Measurements from ENCODE around the gene AZIN2. TPM values are rescaled to one million over a fixed set of nuclear protein-coding genes. Genes with fewer than 3 reads are reported as not detected.

The AZIN2 gene
- total RNA-seq, 1 experiment from 2014 or later, result 1.5 TPM

- Mint-ChIP-seq H3K4me3 (ENCODE audit: unreplicated experiment) (peak overlapping the region; percentile 66), H3K27ac (ENCODE audit: unreplicated experiment) (peak overlapping the region; percentile 66), H3K9me3 (ENCODE audit: unreplicated experiment) (no peaks in the 10 kb centered on the region), H3K27me3 (ENCODE audit: insufficient read depth, unreplicated experiment) (peaks cover 5% of the 10 kb centered on the region), H3K4me1 (ENCODE audit: low read depth, unreplicated experiment) (peaks cover 6% of the 10 kb centered on the region), H3K36me3 (ENCODE audit: insufficient read depth, unreplicated experiment) (peaks cover 8% of the 10 kb centered on the region)
- no peaks in the 10 kb centered on the region for H3K9me3 ChIP-seq
- H3K4me3 ChIP-seq (ENCODE audit: low read depth, low read length), result peak overlapping the region; percentile 40
- intact Hi-C loops (cut with micrococcal nuclease; ENCODE audit: unreplicated experiment), result loop anchor here (10.0 kb wide), 1 partner anchor 146 kb away; no protein-coding TSS in a partner anchor
- H3K27me3 ChIP-seq (replicated peaks; ENCODE audit: control insufficient read depth, insufficient read depth, low read length), result no peaks in the 10 kb centered on the region
- no peak for DNase-seq
- TF ChIP-seq, protein P1, sequence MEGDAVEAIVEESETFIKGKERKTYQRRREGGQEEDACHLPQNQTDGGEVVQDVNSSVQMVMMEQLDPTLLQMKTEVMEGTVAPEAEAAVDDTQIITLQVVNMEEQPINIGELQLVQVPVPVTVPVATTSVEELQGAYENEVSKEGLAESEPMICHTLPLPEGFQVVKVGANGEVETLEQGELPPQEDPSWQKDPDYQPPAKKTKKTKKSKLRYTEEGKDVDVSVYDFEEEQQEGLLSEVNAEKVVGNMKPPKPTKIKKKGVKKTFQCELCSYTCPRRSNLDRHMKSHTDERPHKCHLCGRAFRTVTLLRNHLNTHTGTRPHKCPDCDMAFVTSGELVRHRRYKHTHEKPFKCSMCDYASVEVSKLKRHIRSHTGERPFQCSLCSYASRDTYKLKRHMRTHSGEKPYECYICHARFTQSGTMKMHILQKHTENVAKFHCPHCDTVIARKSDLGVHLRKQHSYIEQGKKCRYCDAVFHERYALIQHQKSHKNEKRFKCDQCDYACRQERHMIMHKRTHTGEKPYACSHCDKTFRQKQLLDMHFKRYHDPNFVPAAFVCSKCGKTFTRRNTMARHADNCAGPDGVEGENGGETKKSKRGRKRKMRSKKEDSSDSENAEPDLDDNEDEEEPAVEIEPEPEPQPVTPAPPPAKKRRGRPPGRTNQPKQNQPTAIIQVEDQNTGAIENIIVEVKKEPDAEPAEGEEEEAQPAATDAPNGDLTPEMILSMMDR (IDR thresholded peaks at IDR 0.05; ENCODE audit: insufficient read depth in 1 of 2, low read depth in 1 of 2, low read length in 1 of 2, severe bottlenecking in 1 of 2, unreplicated experiment in 1 of 2), result no peak
- ChIA-PET POLR2A (interaction anchor here (0.7 to 1.2 kb wide), 4 partner anchors 88 to 1779 kb away, joined by 3 read pairs; partner anchors contain the start of genes RNF19B and SMIM12), CTCF (interaction anchor here (1.7 kb wide), 1 partner anchor 73 kb away, joined by 5 read pairs; no protein-coding TSS in a partner anchor)
- H3K36me3 ChIP-seq (ENCODE audit: control insufficient read depth, insufficient read depth, low read length), result no peaks in the 10 kb centered on the region
- no peaks in the 10 kb centered on the region for H3K4me1 ChIP-seq
- TSS peak; percentile 88 for BruUV-seq (replicated peaks)
Observed at GRCh38 chr1:33080373-33080772, 580 bp upstream of the AZIN2 start.

- peaks cover 6% of the 10 kb centered on the region for H3K4me1 Mint-ChIP-seq (ENCODE audit: low read depth, unreplicated experiment)
- ChIA-PET CTCF (interaction anchor here (1.7 kb wide), 1 partner anchor 74 kb away, joined by 5 read pairs; no protein-coding TSS in a partner anchor), POLR2A (interaction anchor here (1.2 kb wide), 1 partner anchor 90 kb away, joined by 3 read pairs; no protein-coding TSS in a partner anchor)
- H3K4me3 Mint-ChIP-seq (ENCODE audit: unreplicated experiment), result peak overlapping the region; percentile 66
- Histone ChIP-seq H3K4me3 (ENCODE audit: low read depth, low read length) (peak overlapping the region; percentile 54), H3K4me1 (no peaks in the 10 kb centered on the region), H3K36me3 (ENCODE audit: control insufficient read depth, insufficient read depth, low read length) (no peaks in the 10 kb centered on the region), H3K9me3 (no peaks in the 10 kb centered on the region), H3K27me3 (replicated peaks; ENCODE audit: control insufficient read depth, insufficient read depth, low read length) (no peaks in the 10 kb centered on the region)
- H3K27ac Mint-ChIP-seq (ENCODE audit: unreplicated experiment), result no peak overlapping the region
- intact Hi-C loops (cut with micrococcal nuclease; ENCODE audit: unreplicated experiment), result loop anchor here (10.0 kb wide), 1 partner anchor 147 kb away; no protein-coding TSS in a partner anchor
- H3K36me3 Mint-ChIP-seq (ENCODE audit: insufficient read depth, unreplicated experiment), result peaks cover 8% of the 10 kb centered on the region
- BruUV-seq (replicated peaks), result no TSS peak
- peak in 1 of 2 experiments; percentile 6 for DNase-seq
- TF ChIP-seq, protein P1 (IDR thresholded peaks at IDR 0.05; ENCODE audit: insufficient read depth in 1 of 2, low read depth in 1 of 2, low read length in 1 of 2, severe bottlenecking in 1 of 2, unreplicated experiment in 1 of 2), result no peak
- peaks cover 5% of the 10 kb centered on the region for H3K27me3 Mint-ChIP-seq (ENCODE audit: insufficient read depth, unreplicated experiment)
- no peaks in the 10 kb centered on the region for H3K9me3 Mint-ChIP-seq (ENCODE audit: unreplicated experiment)
Observed at GRCh38 chr1:33081554-33082305, 777 bp downstream of the AZIN2 start.

- Mint-ChIP-seq H3K36me3 (ENCODE audit: insufficient read depth, unreplicated experiment) (peaks cover 8% of the 10 kb centered on the region), H3K9me3 (ENCODE audit: unreplicated experiment) (no peaks in the 10 kb centered on the region), H3K27ac (ENCODE audit: unreplicated experiment) (no peak overlapping the region), H3K4me3 (ENCODE audit: unreplicated experiment) (peak overlapping the region; percentile 66), H3K27me3 (ENCODE audit: insufficient read depth, unreplicated experiment) (peaks cover 5% of the 10 kb centered on the region), H3K4me1 (ENCODE audit: low read depth, unreplicated experiment) (peaks cover 6% of the 10 kb centered on the region)
- TF ChIP-seq, protein P1 (IDR thresholded peaks at IDR 0.05; ENCODE audit: insufficient read depth in 1 of 2, low read depth in 1 of 2, low read length in 1 of 2, severe bottlenecking in 1 of 2, unreplicated experiment in 1 of 2), result no peak
- H3K4me3 ChIP-seq (ENCODE audit: low read depth, low read length), result no peak overlapping the region
- intact Hi-C loops (cut with micrococcal nuclease; ENCODE audit: unreplicated experiment), result loop anchor here (10.0 kb wide), 1 partner anchor 148 kb away; no protein-coding TSS in a partner anchor
- ChIA-PET POLR2A (no interaction called here), CTCF (no interaction called here)
- no peaks in the 10 kb centered on the region for H3K4me1 ChIP-seq
- H3K9me3 ChIP-seq, result no peaks in the 10 kb centered on the region
- DNase-seq, result no peak
- H3K27me3 ChIP-seq (replicated peaks; ENCODE audit: control insufficient read depth, insufficient read depth, low read length), result no peaks in the 10 kb centered on the region
- BruUV-seq (replicated peaks), result no TSS peak
- no peaks in the 10 kb centered on the region for H3K36me3 ChIP-seq (ENCODE audit: control insufficient read depth, insufficient read depth, low read length)
Observed at GRCh38 chr1:33082575-33083108, 1.7 kb downstream of the AZIN2 start.

Data from Caco-2 (cell line).